HG03095 (cell line): ENCODE data around the gene NFX1.
A peak's percentile ranks its signal among the peaks of the same experiment; 100 is the strongest.

ENCODE experiments used
- ATAC-seq: cut with Tn5 transposase; IDR thresholded peaks from one replicate; pipeline ENCODE4 v1.9.1; 2021; ENCODE audit warnings: moderate library complexity; ENCODE audit not compliant: unreplicated experiment

The NFX1 gene

GRCh38 chr9:33265211-33265865, 25.0 kb upstream of the NFX1 start:
- no peak for ATAC-seq

GRCh38 chr9:33267151-33267767, 23.1 kb upstream of the NFX1 start:
- no peak for ATAC-seq

GRCh38 chr9:33270146-33270545, 20.2 kb upstream of the NFX1 start:
- no peak for ATAC-seq

- no peak for ATAC-seq
Measured at GRCh38 chr9:33272061-33272460, 18.3 kb upstream of the NFX1 start.

- ATAC-seq, result no peak
Measured at GRCh38 chr9:33273266-33273971, 16.9 kb upstream of the NFX1 start.

- no peak for ATAC-seq
Measured at GRCh38 chr9:33273972-33274328, 16.4 kb upstream of the NFX1 start.

GRCh38 chr9:33277484-33277883, 12.8 kb upstream of the NFX1 start:
- ATAC-seq, result no peak

GRCh38 chr9:33285502-33285901, 4.8 kb upstream of the NFX1 start:
- no peak for ATAC-seq

GRCh38 chr9:33287087-33287490, 3.2 kb upstream of the NFX1 start:
- ATAC-seq, result no peak

GRCh38 chr9:33288235-33288634, 2.1 kb upstream of the NFX1 start:
- no peak for ATAC-seq

- ATAC-seq, result no peak
Measured at GRCh38 chr9:33288828-33289483, 1.4 kb upstream of the NFX1 start.

GRCh38 chr9:33289496-33289895, 820 bp upstream of the NFX1 start:
- ATAC-seq, result no peak

GRCh38 chr9:33289936-33290246, 425 bp upstream of the NFX1 start:
- peak; percentile 15 for ATAC-seq

GRCh38 chr9:33291031-33291397, 698 bp downstream of the NFX1 start:
- peak; percentile 0 for ATAC-seq

GRCh38 chr9:33291901-33292300, 1.6 kb downstream of the NFX1 start:
- ATAC-seq, result no peak

GRCh38 chr9:33293782-33294181, 3.5 kb downstream of the NFX1 start:
- no peak for ATAC-seq

GRCh38 chr9:33294670-33295432, 4.5 kb downstream of the NFX1 start:
- ATAC-seq, result no peak

GRCh38 chr9:33295571-33295970, 5.3 kb downstream of the NFX1 start:
- ATAC-seq, result peak; percentile 36

GRCh38 chr9:33297432-33297831, 7.1 kb downstream of the NFX1 start:
- ATAC-seq, result peak; percentile 93

- ATAC-seq, result no peak
Measured at GRCh38 chr9:33300546-33300945, 10.2 kb downstream of the NFX1 start.

- no peak for ATAC-seq
Measured at GRCh38 chr9:33304362-33304761, 14.0 kb downstream of the NFX1 start.
